GM12872 (cell line): ENCODE measurements around the gene DUSP2.

Experiments used
- CTCF ChIP-seq: IDR thresholded peaks from 3 replicates; pipeline ENCODE4 v1.5.1; 2011; ENCODE audit warnings: low read depth, mild to moderate bottlenecking, low read length, moderate library complexity; ENCODE audit not compliant: insufficient read depth

DUSP2 gene

GRCh38 chr2:96143848-96144480, 1.3 kb downstream of the DUSP2 start:
- TF ChIP-seq CTCF = peak; percentile 58; the same call in 2 of the 3 replicates

DNA sequence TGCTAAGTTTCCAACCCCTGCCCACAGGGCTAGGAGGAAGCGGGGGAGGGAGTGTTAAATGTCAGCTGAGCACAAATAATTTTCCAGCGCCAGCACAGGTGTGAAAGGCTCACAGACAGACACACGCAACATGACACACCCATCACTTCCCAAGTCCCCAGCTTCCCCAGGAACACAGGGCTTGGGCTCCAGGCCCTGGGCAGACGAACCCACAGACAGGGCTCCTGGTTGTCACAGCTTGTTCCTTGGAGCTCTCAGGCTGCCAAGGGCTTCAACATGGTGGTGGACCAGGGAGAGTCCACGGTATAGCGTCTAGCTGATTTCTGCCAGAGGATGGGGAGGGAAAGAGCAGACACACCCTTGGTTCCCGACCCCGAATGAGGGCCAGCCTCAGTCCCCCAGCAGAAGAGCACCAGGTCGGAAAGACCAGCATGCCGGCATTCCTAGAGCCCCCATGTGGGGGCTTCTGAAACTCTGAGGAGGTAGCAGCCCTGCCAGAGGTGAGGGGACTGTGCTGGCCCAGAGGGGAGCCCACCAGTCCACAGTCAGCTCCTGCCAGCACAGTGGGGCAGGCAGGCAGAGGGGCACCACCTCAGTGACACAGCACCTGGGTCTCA, 1.9 kb downstream of the DUSP2 start:
- TF ChIP-seq CTCF = no peak

DNA sequence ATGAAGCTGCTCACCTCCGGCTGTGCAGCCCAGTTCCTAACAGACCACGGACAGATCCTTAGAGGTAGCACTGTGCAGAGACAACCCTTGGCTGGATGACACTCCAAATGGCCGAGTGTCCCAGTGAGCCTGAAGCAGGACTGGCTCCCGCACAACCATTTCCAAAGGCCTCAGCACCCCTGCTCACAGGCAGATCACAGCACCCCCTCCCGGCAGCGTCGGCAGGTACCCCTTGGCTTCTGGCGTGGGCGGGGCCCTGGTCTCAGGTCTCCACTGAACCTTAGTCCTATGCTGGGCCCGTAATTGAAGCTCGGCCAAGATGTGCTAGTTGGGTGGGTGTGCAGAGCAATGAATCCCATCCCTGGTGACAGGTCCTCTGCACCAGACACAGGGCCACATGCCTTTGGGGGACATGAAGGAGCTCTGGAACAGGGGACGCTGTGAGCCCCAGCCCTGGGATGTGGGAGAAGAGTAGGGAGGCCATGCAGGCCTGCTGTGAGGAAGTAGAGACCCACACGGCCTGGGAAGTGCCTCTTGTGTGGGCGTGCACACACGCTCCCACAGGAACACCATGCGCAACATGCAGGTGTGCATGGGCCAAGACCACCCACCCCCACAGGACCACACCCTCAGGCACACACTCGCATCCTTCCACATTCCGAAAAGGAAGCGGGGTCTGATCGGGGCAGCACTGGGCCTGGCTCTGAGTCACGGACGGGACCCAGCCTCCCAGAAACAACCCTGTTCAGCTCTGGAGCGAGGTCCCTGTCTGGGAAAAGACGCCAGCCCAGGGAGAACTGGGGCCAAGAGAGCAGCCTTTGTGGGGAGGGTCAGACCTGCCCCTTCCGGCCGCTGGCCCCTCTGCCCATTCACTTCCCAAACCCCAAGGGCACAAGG, 2.8 kb downstream of the DUSP2 start:
- peak; percentile 79 for TF ChIP-seq CTCF

GRCh38 chr2:96140941-96141623, 4.2 kb downstream of the DUSP2 start:
- TF ChIP-seq CTCF = no peak

DNA sequence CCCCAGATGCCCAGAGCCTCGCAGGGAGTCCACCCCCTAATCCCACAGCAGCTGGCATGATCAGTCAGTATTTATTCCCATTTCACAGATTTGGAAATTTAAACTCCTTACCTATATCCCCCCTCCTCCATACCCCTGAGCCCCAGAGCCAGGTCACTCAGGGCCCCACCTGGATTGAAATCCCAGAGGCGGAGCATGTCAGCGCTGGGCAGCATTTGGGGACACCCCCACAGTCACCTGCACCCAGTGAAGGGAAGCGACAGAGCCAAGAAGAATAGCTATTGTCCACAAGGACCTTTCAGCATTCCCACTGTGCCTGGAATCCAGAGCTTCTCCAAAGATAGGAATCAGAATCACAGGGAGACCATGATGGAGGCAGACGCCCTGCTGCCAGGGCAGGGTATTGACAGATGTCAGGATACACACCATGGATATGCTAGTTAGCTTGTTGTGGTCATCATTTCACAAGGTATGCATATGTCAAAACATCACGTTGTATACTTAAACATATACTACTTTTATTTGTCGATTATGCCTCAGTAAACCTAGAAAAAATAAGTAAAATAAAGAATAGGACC, 6.0 kb downstream of the DUSP2 start:
- TF ChIP-seq CTCF = no peak

GRCh38 chr2:96138179-96139145, 6.8 kb downstream of the DUSP2 start, which contains the start of gene ASTL:
TSS of gene ASTL (minus strand) at chr2:96138502. CDS start at chr2:96138436, 66 bp downstream.
- TF ChIP-seq CTCF = peak; percentile 71
